IMR-90 (cell line): Measurements from ENCODE around the gene PRR5L. TPM values are rescaled to one million over a fixed set of nuclear protein-coding genes. Genes with fewer than 3 reads are reported as not detected.

Experiments
- ATAC-seq: fragments of 200-7000 bp; cut with Tn5 transposase; 2 replicates; pipeline ENCODE4 v1.9.1; 2020; ENCODE audit warnings: low read depth, mild to moderate bottlenecking, moderate library complexity
- BruUV-seq: library from RNA; stranded (reverse); fragments of 400-500 nt; replicated peaks from 2 replicates; lab custom pipeline; 2021; lab: Mats Ljungman, UMichigan
- CTCF ChIA-PET: fragments of 300-600 bp; formaldehyde crosslinking; extraction: SDS; loops from one replicate; lab custom pipeline; 2021; ENCODE audit warnings: antibody characterized with exemption; lab: Yijun Ruan, JAX
- POLR2A ChIA-PET: fragments of 300-600 bp; sonication (Branson Sonifier 250); formaldehyde crosslinking; loops from one replicate; lab custom pipeline; 2022; ENCODE audit warnings: antibody characterized with exemption; ENCODE audit not compliant: unreplicated experiment; lab: Charles Lee
- DNase-seq: peaks from one replicate; pipeline ENCODE4 v3.0.0; 2013
- H2AFZ ChIP-seq: replicated peaks from 2 replicates; pipeline ENCODE3; 2013; ENCODE audit warnings: low read length, mild to moderate bottlenecking; ENCODE audit not compliant: poor library complexity
- H2AK5ac ChIP-seq: 2 replicates; pipeline ENCODE4 v1.6.1; 2013; ENCODE audit warnings: low read depth, low read length, inconsistent platforms
- H2AK9ac ChIP-seq: replicated peaks from 2 replicates; pipeline ENCODE3; 2013; ENCODE audit warnings: mild to moderate bottlenecking, low read depth, low read length, moderate library complexity; ENCODE audit not compliant: poor library complexity
- H2BK120ac ChIP-seq: 2 replicates; pipeline ENCODE4 v1.6.1; 2013; ENCODE audit warnings: low read depth, low read length, inconsistent platforms
- H2BK15ac ChIP-seq: 3 replicates; pipeline ENCODE4 v1.6.1; 2013; ENCODE audit warnings: low read depth, low read length, inconsistent platforms
- H2BK20ac ChIP-seq: 2 replicates; pipeline ENCODE4 v1.6.1; 2013; ENCODE audit warnings: low read depth, mild to moderate bottlenecking, inconsistent platforms, low read length, moderate library complexity
- H2BK5ac ChIP-seq: 2 replicates; pipeline ENCODE4 v1.6.1; 2013; ENCODE audit warnings: mild to moderate bottlenecking, low read depth, low read length, inconsistent platforms; ENCODE audit not compliant: poor library complexity, severe bottlenecking
- H3K14ac ChIP-seq: replicated peaks from 2 replicates; pipeline ENCODE4 v1.6.1; 2013; ENCODE audit warnings: low read depth, low read length, inconsistent platforms
- H3K18ac ChIP-seq: 2 replicates; pipeline ENCODE4 v1.6.1; 2013; ENCODE audit warnings: low read depth, low read length, control low read depth
- H3K23ac ChIP-seq: 2 replicates; pipeline ENCODE4 v1.6.1; 2013; ENCODE audit warnings: low read depth, low read length, inconsistent platforms
- H3K27ac ChIP-seq: 2 replicates; pipeline ENCODE4 v1.5.1; 2013; ENCODE audit warnings: mild to moderate bottlenecking, control low read depth, low read length; ENCODE audit not compliant: insufficient read depth
- H3K27me3 ChIP-seq: 2 replicates; pipeline ENCODE4 v1.6.1; 2013; ENCODE audit warnings: low read length; ENCODE audit not compliant: control insufficient read depth, insufficient read depth
- H3K36me3 ChIP-seq: 2 replicates; pipeline ENCODE4 v1.6.1; 2013; ENCODE audit warnings: low read length, mixed read lengths; ENCODE audit not compliant: control insufficient read depth, insufficient read depth
- H3K4ac ChIP-seq: 2 replicates; pipeline ENCODE4 v1.6.1; 2013; ENCODE audit warnings: low read depth, low read length, inconsistent platforms
- H3K4me1 ChIP-seq: 2 replicates; pipeline ENCODE4 v1.6.1; 2013; ENCODE audit warnings: low read length, mixed read lengths; ENCODE audit not compliant: control insufficient read depth, insufficient read depth
- H3K4me2 ChIP-seq: 2 replicates; pipeline ENCODE4 v1.6.1; 2013; ENCODE audit warnings: low read depth, mild to moderate bottlenecking, control low read depth, low read length, moderate library complexity
- H3K4me3 ChIP-seq: 2 replicates; pipeline ENCODE4 v1.5.1; 2013; ENCODE audit warnings: low read depth, mild to moderate bottlenecking, control low read depth, low read length, moderate library complexity; ENCODE audit not compliant: insufficient read depth
- H3K56ac ChIP-seq: 2 replicates; pipeline ENCODE4 v1.6.1; 2013; ENCODE audit warnings: low read length, inconsistent platforms; ENCODE audit not compliant: insufficient read depth; ENCODE audit errors: extremely low read depth
- H3K79me1 ChIP-seq, 2 experiments: 2 replicates each; pipeline ENCODE4 v1.6.1; 2013; ENCODE audit warnings: low read length in 2 of 2, inconsistent platforms in 1 of 2, low read depth in 1 of 2
- H3K9ac ChIP-seq: 2 replicates; pipeline ENCODE4 v1.6.1; 2013; ENCODE audit warnings: low read depth, low read length, control low read depth
- H3K9me1 ChIP-seq: 2 replicates; pipeline ENCODE4 v1.6.1; 2013; ENCODE audit warnings: low read length, inconsistent platforms; ENCODE audit not compliant: insufficient read depth
- H3K9me3 ChIP-seq: 2 replicates; pipeline ENCODE4 v1.6.1; 2013; ENCODE audit warnings: low read length; ENCODE audit not compliant: control insufficient read depth, insufficient read depth
- H4K20me1 ChIP-seq: 2 replicates; pipeline ENCODE4 v1.6.1; 2013; ENCODE audit warnings: low read length, inconsistent platforms; ENCODE audit not compliant: insufficient read depth
- H4K5ac ChIP-seq: 2 replicates; pipeline ENCODE4 v1.6.1; 2013; ENCODE audit warnings: mild to moderate bottlenecking, low read depth, low read length, control low read depth
- H4K8ac ChIP-seq, 2 experiments: 2 replicates each; pipeline ENCODE4 v1.6.1; 2013; ENCODE audit warnings: low read depth in 2 of 2, low read length in 2 of 2, control low read depth in 1 of 2, inconsistent platforms in 1 of 2
- H4K91ac ChIP-seq: 2 replicates; pipeline ENCODE4 v1.6.1; 2013; ENCODE audit warnings: low read depth, low read length, inconsistent platforms; ENCODE audit not compliant: insufficient read depth
- FOS ChIP-seq: fragments of 150-350 bp; IDR thresholded peaks from 2 replicates; pipeline ENCODE4 v1.6.1; 2016; ENCODE audit warnings: low read depth, low read length
- WGBS, 2 experiments: methylation state at CpG; one replicate each; pipeline versions ENCODE4 v1.1.5 to v1.1.7; 2013; ENCODE audit warnings: missing lambda C conversion rate in 2 of 2; ENCODE audit not compliant: insufficient read length in 1 of 2; ENCODE audit errors: extremely low coverage in 2 of 2; 5-methylcytosine and 5-hydroxymethylcytosine counted together
- dilution Hi-C: fragments of 300-500 bp; cut with HindIII; formaldehyde crosslinking; loops from one replicate; pipeline ENCODE4 v1.14.3; 2018; ENCODE audit warnings: low sequenced_read_pairs; ENCODE audit not compliant: unreplicated experiment
- in situ Hi-C: fragments of 300-500 bp; cut with MboI; formaldehyde crosslinking; loops from 3 replicates; pipeline ENCODE4 v1.14.3; 2019; ENCODE audit warnings: low sequenced_read_pairs, inconsistent platforms, mixed read lengths
- intact Hi-C: fragments of 100-400 bp; cut with micrococcal nuclease; formaldehyde crosslinking; loops from 2 replicates; pipeline ENCODE4 v1.10.0; 2022
- polyA plus RNA-seq, 3 experiments: library from polyadenylated mRNA; depleted of rRNA; stranded (reverse); fragments of >200 nt; gene quantifications; 2 replicates each; pipeline ENCODE4 v1.2.3, GENCODE V29; 2012; ENCODE audit warnings: low replicate concordance in 1 of 3
- total RNA-seq: library from RNA; depleted of rRNA; stranded (reverse); fragments of >200 nt; gene quantifications from 2 replicates; pipeline ENCODE4 v1.2.3, GENCODE V29; 2012

Gene PRR5L
- total and polyA plus RNA-seq, 2 of the 4 experiments (the other 2 are of a cell fraction), result 2.9 to 3.6 TPM

DNA sequence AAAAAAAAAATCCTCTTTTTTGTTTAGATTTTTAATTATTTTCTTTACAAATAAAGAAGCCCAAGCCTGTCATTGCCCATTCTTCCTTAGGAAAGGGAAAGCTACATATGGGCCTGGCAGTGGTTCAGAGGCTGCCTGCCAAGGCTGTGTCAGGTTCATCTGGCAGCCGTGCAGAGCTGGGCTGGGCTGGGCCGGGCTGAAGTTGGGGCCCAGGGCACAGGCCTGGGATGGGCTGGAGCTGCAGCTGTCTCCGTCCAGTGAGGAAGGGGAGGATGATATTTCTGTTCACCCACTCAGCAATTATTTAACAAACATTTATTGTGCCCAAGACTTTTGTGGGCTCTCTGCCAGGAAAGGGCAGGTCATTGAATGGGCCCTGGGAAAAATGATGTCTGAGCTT, 4.6 kb downstream of the PRR5L start:
- Histone ChIP-seq H2BK120ac (no peak overlapping the region), H3K18ac (no peak overlapping the region), H3K9ac (no peak overlapping the region), H3K56ac (no peak overlapping the region), H2BK20ac (no peak overlapping the region), H3K4me2 (no peak overlapping the region), H3K36me3 (no peaks in the 10 kb centered on the region), H3K9me3 (no peaks in the 10 kb centered on the region), H2BK15ac (no peak overlapping the region), H3K4me3 (no peak overlapping the region), H3K4me1 (0 out of 2 replicates have a peak, but pooled peaks cover 2% of the 10 kb centered on the region), H3K79me1 (no peaks in the 10 kb centered on the region), H2AK9ac (no peak overlapping the region), H4K91ac (no peak overlapping the region), H3K4ac (no peak overlapping the region), H3K27ac (no peak overlapping the region), H4K5ac (no peak overlapping the region), H2AFZ (no peak overlapping the region), H3K9me1 (no peaks in the 10 kb centered on the region), H2BK5ac (no peak overlapping the region), H3K27me3 (peaks cover 14% of the 10 kb centered on the region), H2AK5ac (no peak overlapping the region), H4K20me1 (no peaks in the 10 kb centered on the region), H4K8ac (no peak overlapping the region), H3K23ac (no peak overlapping the region), H3K14ac (no peak overlapping the region)
- intact Hi-C loops, result no loop called here
- ChIA-PET CTCF (interaction anchor here (0.6 to 1.3 kb wide), 2 partner anchors 9 to 178 kb away, joined by 3 read pairs; no protein-coding TSS in a partner anchor), POLR2A (interaction anchor here (0.6 kb wide), 1 partner anchor 8 kb away, joined by 3 read pairs; no protein-coding TSS in a partner anchor)
- in situ Hi-C loops, result no loop called here
- BruUV-seq, result no TSS peak
- no CpG with 5 or more reads among the region's 3 CpGs for WGBS, 2 experiments
- dilution Hi-C loops, result no loop called here
- ATAC-seq (peak; percentile 57), DNase-seq (peak; percentile 17)
- TF ChIP-seq FOS, result no peak
